Measurements from ENCODE around the gene AKR1C3.
"Not testable (repeated sequence)": the region's sequence is repeated elsewhere in the genome, so short reads cannot be mapped to it uniquely, and the experiment has no call there.

The AKR1C3 gene

DNA sequence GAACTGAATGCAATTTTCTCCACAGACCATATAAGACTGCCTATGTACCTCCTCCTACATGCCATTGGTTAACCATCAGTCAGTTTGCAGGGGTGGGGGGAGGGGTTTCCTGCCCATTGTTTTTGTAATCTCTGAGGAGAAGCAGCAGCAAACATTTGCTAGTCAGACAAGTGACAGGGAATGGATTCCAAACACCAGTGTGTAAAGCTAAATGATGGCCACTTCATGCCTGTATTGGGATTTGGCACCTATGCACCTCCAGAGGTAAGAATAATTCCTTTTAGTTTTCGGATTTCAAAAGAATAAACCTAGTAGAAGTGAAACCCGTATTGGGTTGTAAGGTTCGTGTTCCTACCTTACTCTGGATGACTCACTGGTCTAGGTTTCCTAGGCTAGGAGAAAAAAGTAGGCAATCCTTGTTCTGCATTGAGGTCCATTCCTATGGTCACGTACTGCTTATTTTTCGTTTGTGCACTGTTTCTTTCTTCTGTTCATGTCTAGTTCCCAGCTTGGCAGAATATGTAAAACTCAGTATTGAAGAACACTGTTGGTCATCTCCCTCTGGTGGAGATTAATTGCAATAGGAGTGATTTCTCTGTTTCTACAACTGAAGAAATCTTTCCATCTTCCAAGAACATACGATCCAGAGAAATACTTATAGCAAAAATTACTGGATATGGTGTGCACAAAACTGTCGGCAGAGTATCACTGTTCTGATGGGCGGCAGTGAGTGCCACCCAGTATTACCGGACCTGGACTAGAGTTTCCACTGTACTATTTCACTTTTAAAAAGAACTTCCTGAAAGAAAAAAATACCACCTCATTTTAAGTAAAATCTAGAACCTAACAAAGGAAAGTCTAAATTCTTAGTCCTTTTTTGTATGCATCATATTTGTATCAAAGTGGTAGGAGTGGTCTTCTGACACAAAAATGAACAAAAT lies at the start of gene AKR1C3:
Gene AKR1C3 (plus strand): TSS at position 150 of the 941 bp plus-strand sequence. CDS start 31 bp downstream, at position 181.
- no peak for DNase-seq

DNA sequence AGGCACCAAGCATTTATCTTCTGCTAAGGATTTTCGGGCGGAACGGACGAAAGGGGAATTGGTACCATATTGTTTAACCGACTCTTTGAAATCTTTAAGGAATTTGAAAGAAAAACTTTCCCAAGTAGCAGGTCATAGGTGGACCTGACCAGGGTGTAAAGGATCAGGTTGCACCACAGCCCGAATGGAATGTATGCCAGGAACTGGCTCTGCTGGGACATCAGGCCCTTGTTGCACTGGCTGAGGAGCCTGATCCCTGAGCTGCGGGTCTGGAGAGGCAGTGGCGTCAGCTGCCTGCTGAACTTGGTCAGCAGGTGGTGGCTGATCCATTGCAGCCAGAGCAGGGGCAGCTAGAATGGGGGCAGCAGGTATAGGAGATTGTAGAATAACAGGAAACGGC lies 49.1 kb upstream of the AKR1C3 start:
- no peak for DNase-seq

DNA sequence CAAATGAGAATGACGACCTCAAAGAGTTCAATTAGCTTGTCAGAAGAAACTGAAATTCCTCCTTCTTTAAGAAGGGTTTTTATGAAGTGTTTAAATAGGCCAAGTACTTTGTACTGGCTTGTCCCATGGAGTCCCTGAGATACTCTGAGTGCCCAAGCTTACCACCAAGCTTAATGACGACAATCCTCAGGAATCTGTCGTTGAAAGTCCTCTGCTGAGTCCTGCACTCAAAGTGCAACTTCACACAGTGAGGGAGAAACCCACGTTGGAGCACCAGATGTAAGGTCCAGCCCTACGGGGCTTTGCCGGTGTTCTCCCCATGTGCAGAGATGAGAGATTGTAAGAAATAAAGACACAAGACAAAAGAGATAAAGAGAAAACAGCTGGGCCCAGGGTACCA lies 47.8 kb upstream of the AKR1C3 start:
- DNase-seq = no peak

GRCh38 chr10:5047055-5047454 lies 47.2 kb upstream of the AKR1C3 start:
- not testable (repeated sequence) for DNase-seq

DNA sequence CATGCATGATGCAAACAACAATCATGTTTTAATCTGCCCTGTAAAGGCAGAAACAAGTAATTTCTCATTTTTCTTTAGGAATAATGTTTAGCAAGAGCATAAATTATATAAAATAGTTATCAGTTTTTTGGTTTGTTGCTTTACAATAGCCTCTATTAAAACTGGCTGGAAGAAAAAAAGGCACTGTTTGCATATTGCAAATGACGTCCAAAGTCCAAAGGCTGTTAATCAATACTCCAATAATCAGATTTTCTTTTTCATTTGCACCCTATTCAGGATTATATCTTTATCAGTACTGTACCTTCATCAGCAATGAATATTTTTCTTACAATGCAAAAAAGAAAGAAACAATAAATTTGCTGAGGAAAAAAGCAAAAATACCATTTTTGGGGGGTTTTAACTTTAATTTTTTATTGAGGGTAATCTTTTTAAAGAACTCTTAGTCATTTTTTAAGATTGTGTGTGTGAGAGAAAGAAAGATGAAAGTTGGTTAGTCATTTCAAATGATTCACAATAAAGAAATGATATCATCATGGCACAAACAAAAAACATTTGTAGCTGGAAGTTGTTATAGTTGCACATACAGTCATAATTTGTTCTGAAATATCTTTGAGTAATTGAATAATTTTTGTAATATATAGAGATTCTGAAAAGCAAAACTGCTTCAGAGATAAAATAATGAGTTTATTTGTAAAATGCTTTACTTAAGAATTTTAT lies 46.1 kb upstream of the AKR1C3 start:
- no peak for DNase-seq

DNA sequence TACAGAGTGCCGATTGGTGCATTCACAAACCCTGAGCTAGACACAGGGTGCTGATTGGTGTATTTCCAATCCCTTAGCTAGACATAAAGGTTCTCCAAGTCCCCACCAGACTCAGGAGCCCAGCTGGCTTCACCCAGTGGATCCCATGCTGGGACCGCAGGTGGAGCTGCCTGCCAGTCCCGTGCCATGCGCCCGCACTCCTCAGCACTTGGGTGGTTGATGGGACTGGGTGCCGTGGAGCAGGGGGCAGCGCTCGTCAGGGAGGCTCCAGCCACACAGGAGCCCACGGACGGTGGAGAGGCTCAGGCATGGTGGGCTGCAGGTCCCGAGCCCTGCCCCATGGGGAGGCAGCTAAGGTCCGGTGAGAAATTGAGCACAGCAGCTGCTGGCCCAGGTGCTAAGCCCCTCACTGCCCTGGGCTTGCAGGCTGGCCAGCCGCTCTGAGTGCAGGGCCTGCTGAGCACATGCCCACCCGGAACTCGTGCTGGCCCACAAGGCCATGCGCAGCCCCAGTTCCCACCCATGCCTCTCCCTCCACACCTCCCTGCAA lies 41.2 kb upstream of the AKR1C3 start:
- DNase-seq = not testable (repeated sequence)

DNA sequence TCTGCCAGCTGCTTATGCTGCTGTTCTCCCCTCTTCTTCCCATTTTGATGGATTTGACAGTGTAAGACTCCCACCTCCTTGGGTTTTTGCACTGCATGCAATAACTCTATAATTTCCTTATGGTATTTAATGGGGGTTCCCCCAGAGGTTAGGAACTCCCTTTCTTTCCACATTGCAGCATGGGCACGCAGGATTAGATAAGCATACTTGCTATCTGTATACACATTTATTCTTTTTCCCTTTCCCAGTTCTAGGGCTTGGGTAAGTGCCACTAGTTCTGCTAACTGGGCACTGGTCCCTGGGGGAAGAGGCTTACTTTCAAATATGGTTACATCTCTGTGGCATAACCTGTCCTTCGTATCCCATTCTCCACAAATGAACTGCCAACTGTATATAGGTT lies 39.4 kb upstream of the AKR1C3 start:
- DNase-seq = not testable (repeated sequence)

- DNase-seq = not testable (repeated sequence)
These were observed 34.9 kb upstream of the AKR1C3 start for GRCh38 chr10:5059267-5059666.

DNA sequence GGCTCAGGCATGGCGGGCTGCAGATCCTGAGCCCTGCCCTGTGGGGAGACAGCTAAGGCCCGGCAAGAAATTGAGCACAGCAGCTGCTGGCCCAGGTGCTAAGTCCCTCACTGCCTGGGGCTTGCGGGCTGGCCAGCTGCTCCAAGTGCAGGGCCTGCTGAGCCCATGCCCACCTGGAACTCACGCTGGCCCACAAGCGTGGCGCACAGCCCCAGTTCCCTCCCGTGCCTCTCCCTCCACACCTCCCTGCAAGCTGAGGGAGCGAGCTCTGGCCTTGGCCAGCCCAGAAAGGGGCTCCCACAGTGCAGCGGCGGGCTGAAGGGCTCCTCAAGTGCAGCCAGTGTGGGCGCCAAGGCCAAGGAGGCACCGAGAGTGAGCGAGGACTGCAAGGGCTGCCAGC lies 33.4 kb upstream of the AKR1C3 start:
- DNase-seq = not testable (repeated sequence)

DNA sequence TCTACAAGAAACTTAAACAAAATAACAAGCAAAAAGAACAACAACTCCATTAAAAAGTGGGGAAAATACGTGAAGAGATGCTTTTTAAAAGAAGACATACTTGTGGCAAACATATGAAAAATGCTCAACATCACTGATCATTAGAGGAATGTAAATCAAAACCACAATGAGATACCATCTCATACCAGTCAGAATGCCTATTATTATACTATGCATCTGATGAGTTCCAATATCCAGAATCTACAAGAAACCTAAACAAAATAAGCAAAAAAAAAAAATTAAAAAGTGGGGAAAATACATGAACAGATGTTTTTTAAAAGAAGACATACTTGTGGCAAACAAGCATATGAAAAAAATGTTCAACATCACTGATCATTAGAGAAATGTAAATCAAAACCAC lies 29.6 kb upstream of the AKR1C3 start:
- DNase-seq = no peak

GRCh38 chr10:5068274-5068984 lies 25.8 kb upstream of the AKR1C3 start:
- DNase-seq = no peak

DNA sequence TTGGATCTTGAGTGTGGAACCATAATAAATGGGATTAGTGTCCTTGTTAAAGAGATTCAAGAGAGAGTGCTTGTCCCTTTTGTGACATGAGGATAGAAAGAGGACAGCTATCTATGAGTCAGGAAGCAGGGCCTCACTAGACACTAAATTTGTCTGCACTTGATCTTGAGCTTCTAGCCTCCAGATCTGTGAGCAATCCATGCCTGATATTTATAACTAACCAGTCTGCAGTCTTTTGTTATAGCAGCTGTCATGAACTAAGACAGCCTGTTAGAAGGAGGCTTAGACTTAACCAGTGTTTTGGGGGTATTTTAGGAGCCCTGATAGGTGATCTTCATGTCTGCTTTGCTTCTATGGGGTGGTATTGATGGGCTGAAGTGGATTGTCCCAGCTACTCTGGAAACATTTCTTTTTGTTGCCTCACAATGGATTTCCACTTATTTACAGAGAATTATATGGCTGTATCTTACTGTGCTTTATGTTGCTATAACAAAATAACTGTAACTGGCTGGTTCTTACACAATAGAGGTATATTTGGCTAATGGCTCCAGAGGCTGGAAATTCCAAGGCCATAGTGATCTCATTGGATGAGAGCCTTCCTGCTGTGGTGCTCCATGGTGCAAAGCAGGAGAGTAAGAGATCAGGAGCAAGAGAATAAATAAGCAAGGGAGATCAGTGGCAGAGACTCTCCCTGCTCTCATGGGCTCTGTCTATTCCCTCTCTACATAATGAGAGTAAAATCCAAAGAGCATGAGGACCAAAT lies 23.4 kb upstream of the AKR1C3 start:
- no peak for DNase-seq

- no peak for DNase-seq
These were observed 22.6 kb upstream of the AKR1C3 start for GRCh38 chr10:5071411-5072198.

- no peak for DNase-seq
These were observed 20.6 kb upstream of the AKR1C3 start for GRCh38 chr10:5073659-5074058.

DNA sequence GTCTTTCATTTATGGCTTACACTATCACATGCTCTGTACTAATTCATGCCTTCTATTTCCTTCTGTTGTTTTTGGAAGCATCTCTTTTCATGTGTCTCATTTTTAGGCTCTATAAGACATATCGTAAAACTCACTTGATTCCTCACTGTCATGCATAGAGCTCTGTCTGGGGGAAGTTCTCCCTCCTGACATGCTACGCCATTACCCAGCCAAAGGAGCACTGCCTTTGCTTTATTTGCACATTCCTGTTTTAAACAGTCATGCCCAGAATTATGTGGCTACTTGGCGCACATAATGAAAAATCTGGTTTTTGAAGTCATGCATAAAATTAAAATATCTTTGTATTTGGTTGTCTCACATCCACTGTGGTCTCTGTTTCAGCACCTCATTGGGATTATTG lies 17.6 kb upstream of the AKR1C3 start:
- DNase-seq = no peak

DNA sequence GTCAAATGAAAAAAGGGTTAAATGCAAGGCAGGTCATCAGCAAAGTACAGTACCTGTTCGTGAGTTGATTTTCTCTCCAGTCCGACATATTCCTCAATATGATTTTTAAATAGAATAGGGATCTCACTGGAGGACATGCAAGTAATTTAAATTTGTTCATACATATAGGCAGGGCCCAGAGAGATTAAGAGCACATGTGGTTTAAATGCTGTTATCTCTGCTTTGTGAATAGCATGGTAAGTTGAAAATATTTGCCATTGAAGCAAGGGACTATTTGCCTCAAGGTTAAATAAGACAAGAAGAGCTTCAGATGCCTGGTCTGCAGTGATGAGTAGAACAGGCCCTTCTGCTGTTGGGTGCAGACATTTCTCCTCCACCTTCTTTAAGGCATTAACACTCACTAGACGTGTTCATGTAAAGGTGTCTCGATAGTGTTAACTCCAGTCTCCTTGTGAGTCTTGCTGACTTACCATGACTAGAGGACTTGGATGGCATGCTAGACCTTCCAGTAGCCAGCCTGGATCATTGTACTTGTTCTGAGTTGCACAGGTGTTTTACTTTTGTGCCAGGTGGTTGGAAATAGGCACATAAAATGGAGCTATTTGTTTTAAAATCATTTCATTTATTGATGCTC lies 15.6 kb upstream of the AKR1C3 start:
- DNase-seq = no peak

- DNase-seq = no peak
These were observed 14.8 kb upstream of the AKR1C3 start for GRCh38 chr10:5079306-5079830.

- no peak for DNase-seq
These were observed 14.4 kb upstream of the AKR1C3 start for GRCh38 chr10:5079836-5080235.

GRCh38 chr10:5081091-5081490 lies 13.1 kb upstream of the AKR1C3 start:
- no peak for DNase-seq

DNA sequence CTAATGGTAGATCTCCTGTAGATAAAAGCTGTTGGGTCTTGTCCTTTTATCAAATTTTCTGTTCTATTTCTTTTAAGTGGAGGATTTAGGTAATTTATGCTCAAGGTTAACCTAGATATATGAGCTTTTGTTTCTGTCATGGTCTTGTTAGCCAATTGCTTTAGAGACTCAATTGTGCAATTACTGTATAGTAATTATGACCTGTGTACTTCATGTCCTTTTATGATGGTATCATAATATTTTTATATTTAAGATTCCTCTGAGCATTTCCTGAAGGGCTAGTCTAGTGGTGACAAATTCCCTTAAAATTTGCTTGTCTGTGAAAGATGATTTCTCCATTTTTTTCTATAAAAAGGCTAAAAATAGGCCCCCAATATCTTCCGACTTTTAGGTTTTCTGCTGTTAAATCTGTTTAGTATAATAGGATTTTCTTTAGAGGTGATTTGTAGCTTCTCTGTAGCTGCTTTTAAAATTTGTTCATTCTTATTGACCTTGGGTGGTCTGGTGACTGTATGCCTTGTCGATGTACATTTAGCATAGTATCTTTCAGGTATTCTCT lies 5.4 kb upstream of the AKR1C3 start:
- no peak for DNase-seq
